ENCODE data around the gene GNAZ.
A peak's percentile ranks its signal among the peaks of the same experiment; 100 is the strongest.

Gene GNAZ

GRCh38 chr22:23067023-23067650 lies 3.2 kb upstream of the GNAZ start:
- Mint-ChIP-seq H3K36me3 (no peaks in the 10 kb centered on the region), H3K4me3 (no peak overlapping the region), H3K9me3 (no peaks in the 10 kb centered on the region), H3K4me1 (peaks cover 19% of the 10 kb centered on the region), H3K27ac (peak overlapping the region; percentile 72), H3K27me3 (no peaks in the 10 kb centered on the region)

- no peak overlapping the region for H3K4me3 Mint-ChIP-seq
- H3K4me1 Mint-ChIP-seq = peaks cover 19% of the 10 kb centered on the region
- H3K36me3 Mint-ChIP-seq = no peaks in the 10 kb centered on the region
- no peak overlapping the region for H3K27ac Mint-ChIP-seq
- no peaks in the 10 kb centered on the region for H3K27me3 Mint-ChIP-seq
- H3K9me3 Mint-ChIP-seq = no peaks in the 10 kb centered on the region
These were observed 2.6 kb upstream of the GNAZ start for GRCh38 chr22:23067691-23068090.

GRCh38 chr22:23068096-23068831 lies 2.1 kb upstream of the GNAZ start:
- Mint-ChIP-seq H3K4me3 (no peak overlapping the region), H3K9me3 (no peaks in the 10 kb centered on the region), H3K27ac (no peak overlapping the region), H3K36me3 (no peaks in the 10 kb centered on the region), H3K4me1 (peaks cover 19% of the 10 kb centered on the region), H3K27me3 (no peaks in the 10 kb centered on the region)

- H3K36me3 Mint-ChIP-seq = no peaks in the 10 kb centered on the region
- peaks cover 19% of the 10 kb centered on the region for H3K4me1 Mint-ChIP-seq
- peak overlapping the region; percentile 39 for H3K4me3 Mint-ChIP-seq
- no peaks in the 10 kb centered on the region for H3K27me3 Mint-ChIP-seq
- no peak overlapping the region for H3K27ac Mint-ChIP-seq
- H3K9me3 Mint-ChIP-seq = no peaks in the 10 kb centered on the region
These were observed 1.4 kb upstream of the GNAZ start for GRCh38 chr22:23068832-23069385.

DNA sequence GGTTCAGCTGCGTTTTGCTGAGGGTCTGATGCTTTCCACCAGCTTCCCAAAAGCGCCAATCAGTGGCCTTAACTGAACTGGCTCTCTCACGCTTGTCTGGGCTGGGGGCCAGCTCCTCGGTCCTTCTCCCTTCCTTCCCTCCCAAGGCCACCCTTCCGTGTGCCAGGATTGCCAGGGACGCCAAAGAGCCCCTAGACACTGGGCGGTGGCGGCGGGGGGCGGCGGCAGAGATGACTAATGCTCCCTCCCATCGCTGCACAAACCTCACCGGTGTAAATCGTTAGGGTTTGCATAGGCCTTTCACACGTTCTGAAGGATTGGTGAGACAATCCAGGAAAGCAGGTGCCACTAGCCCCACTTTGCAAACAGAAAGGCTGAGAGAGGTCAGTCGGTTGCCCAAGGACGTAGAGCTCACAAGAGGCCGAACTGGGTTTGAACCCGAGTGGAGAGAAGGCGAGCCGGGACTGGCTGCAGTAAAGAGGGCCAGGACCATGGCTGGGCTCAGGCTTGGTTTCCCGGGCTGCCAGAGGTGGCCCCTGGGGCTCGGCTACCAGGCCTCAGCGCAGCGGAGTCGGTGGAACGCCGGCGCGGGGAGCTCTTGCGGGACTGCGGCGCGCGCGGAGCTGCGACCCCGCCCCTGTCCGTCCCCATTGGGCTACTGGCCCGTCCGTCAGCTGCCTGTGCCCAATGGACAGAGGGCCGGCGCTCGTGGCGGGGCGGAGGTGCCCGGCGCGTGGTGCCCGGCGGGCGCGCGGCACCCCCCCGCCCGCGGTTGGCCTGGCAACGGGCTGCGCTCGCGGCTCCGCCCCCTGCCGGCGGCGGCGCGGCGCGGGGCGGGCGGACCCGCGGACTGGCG lies 589 bp upstream of the GNAZ start:
- Mint-ChIP-seq H3K27ac (no peak overlapping the region), H3K4me1 (peaks cover 19% of the 10 kb centered on the region), H3K9me3 (no peaks in the 10 kb centered on the region), H3K36me3 (no peaks in the 10 kb centered on the region), H3K4me3 (peak overlapping the region; percentile 84), H3K27me3 (no peaks in the 10 kb centered on the region)

- Mint-ChIP-seq H3K36me3 (no peaks in the 10 kb centered on the region), H3K9me3 (no peaks in the 10 kb centered on the region), H3K4me3 (peak overlapping the region; percentile 60), H3K4me1 (peaks cover 19% of the 10 kb centered on the region), H3K27me3 (peaks cover 1% of the 10 kb centered on the region), H3K27ac (no peak overlapping the region)
These were observed 1.1 kb downstream of the GNAZ start for GRCh38 chr22:23071230-23072076.

GRCh38 chr22:23072077-23072910 lies 2.0 kb downstream of the GNAZ start:
- Mint-ChIP-seq H3K27me3 (peaks cover 1% of the 10 kb centered on the region), H3K4me1 (peaks cover 19% of the 10 kb centered on the region), H3K27ac (no peak overlapping the region), H3K36me3 (no peaks in the 10 kb centered on the region), H3K9me3 (no peaks in the 10 kb centered on the region), H3K4me3 (peak overlapping the region; percentile 30)

GRCh38 chr22:23072911-23073491 lies 2.7 kb downstream of the GNAZ start:
- H3K4me3 Mint-ChIP-seq = no peak overlapping the region
- H3K36me3 Mint-ChIP-seq = no peaks in the 10 kb centered on the region
- no peaks in the 10 kb centered on the region for H3K9me3 Mint-ChIP-seq
- H3K4me1 Mint-ChIP-seq = peaks cover 14% of the 10 kb centered on the region
- H3K27ac Mint-ChIP-seq = no peak overlapping the region
- H3K27me3 Mint-ChIP-seq = peaks cover 1% of the 10 kb centered on the region

DNA sequence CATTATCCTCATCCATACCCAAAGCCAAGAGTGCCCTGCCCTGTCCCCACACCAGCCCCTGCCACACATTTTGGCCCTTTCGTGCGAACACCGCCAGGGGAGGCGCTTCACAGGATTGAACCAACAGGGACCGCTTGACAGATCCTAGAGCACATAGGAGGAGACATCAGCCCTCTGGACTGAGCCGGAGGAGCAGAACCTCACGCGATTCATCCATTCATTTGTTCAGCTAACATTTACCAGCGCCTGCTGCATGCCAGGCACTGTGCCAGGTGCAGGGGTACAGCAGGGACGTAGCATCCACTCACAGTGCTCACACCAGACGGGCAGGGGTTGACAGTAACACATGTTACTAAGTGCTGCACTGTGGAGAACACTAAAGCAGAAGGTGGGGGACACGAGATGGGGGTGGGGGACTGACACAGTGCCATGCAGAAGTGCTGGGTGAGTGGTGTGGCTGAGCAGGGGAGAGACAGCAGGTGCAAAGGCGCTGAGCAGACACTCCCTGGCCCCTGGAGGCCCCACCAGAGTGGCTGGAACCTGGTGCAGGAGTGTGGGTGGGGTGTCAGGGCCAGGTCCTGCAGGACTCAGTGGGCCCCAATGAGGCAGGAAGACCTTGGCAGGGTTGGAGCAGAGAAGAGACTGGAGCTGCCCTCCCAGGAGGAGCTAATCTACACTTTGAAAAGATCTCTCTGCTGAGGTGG lies 3.4 kb downstream of the GNAZ start:
- Mint-ChIP-seq H3K4me3 (no peak overlapping the region), H3K27ac (no peak overlapping the region), H3K4me1 (peaks cover 13% of the 10 kb centered on the region), H3K36me3 (no peaks in the 10 kb centered on the region), H3K27me3 (peaks cover 1% of the 10 kb centered on the region), H3K9me3 (no peaks in the 10 kb centered on the region)

DNA sequence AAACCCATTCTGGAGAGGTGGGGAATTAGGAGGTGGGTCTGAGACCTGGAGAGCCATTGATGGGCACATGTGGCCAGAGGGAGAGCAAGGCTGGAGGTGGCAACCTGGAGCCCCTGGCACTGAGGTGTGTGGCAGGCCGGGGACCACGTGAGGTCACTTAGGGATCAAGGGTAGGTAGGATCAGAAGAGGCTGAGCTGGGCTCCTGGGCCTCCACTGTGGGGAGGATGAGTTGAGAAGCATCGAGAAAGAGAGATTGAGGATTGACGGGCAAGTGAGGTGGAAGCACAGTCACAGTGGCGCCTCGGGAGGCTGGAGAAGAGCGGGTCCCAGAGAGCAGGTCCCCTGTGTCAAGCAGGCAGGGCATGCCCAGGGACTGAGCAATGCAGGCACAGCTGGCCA lies 4.1 kb downstream of the GNAZ start:
- no peaks in the 10 kb centered on the region for H3K36me3 Mint-ChIP-seq
- no peak overlapping the region for H3K4me3 Mint-ChIP-seq
- H3K27me3 Mint-ChIP-seq = peaks cover 1% of the 10 kb centered on the region
- H3K9me3 Mint-ChIP-seq = no peaks in the 10 kb centered on the region
- peaks cover 13% of the 10 kb centered on the region for H3K4me1 Mint-ChIP-seq
- no peak overlapping the region for H3K27ac Mint-ChIP-seq

GRCh38 chr22:23075050-23075449 lies 4.7 kb downstream of the GNAZ start:
- H3K36me3 Mint-ChIP-seq = no peaks in the 10 kb centered on the region
- no peak overlapping the region for H3K27ac Mint-ChIP-seq
- peaks cover 1% of the 10 kb centered on the region for H3K27me3 Mint-ChIP-seq
- H3K4me1 Mint-ChIP-seq = peaks cover 10% of the 10 kb centered on the region
- no peaks in the 10 kb centered on the region for H3K9me3 Mint-ChIP-seq
- H3K4me3 Mint-ChIP-seq = no peak overlapping the region

GRCh38 chr22:23075525-23076216 lies 5.4 kb downstream of the GNAZ start:
- no peaks in the 10 kb centered on the region for H3K9me3 Mint-ChIP-seq
- peaks cover 1% of the 10 kb centered on the region for H3K27me3 Mint-ChIP-seq
- no peak overlapping the region for H3K27ac Mint-ChIP-seq
- H3K4me3 Mint-ChIP-seq = no peak overlapping the region
- H3K4me1 Mint-ChIP-seq = peaks cover 10% of the 10 kb centered on the region
- H3K36me3 Mint-ChIP-seq = no peaks in the 10 kb centered on the region

DNA sequence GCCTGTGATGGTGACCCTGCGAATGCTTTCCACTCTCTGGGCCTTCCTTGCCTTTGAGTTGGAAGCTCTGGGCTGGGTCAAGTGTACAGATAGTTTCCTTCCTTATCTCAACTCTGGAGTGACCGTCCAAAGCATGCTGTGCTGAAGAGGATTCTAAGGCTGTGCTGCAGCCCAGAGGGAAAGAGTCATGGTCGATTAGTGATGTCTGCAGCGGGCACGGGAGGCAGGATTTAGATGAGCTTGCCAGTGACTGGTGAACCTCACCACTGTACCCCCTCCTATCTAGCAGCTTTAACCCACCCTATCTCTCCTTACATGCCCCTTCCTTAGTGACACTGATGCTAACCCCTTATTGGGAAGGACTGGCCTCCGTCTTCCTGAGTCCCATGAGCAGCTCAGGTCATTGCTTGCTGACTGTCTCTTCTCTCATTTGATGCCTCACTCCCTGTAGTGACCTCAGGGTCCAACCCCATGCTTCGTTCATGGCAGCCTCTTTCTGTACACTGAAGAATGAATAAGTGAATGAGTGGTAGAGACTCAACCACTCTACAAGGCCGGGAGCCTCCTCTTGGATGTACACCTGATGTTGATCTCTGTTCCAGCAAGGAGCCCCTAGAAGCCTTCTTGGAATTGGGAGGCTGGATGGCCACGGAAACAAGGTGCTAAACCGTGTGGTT lies 6.7 kb downstream of the GNAZ start:
- Mint-ChIP-seq H3K27me3 (peaks cover 1% of the 10 kb centered on the region), H3K4me3 (no peak overlapping the region), H3K27ac (no peak overlapping the region), H3K4me1 (no peaks in the 10 kb centered on the region), H3K36me3 (no peaks in the 10 kb centered on the region), H3K9me3 (no peaks in the 10 kb centered on the region)
